Activated CD4-positive, alpha-beta memory T cell treated with anti-CD3 and anti-CD28 coated beads for 36 hours (primary cell): ENCODE measurements around the gene OAT. TPM values are rescaled to one million over a fixed set of nuclear protein-coding genes. Genes with fewer than 3 reads are reported as not detected.

Source experiments
- CTCF ChIA-PET: fragments of 350-600 bp; sonication (Branson Sonifier 250); formaldehyde crosslinking; loops from one replicate; lab custom pipeline; 2021; ENCODE audit warnings: antibody characterized with exemption, inconsistent platforms; lab: Charles Lee
- POLR2A ChIA-PET: fragments of 350-600 bp; sonication (Branson Sonifier 250); formaldehyde crosslinking; loops from one replicate; lab custom pipeline; 2021; ENCODE audit warnings: antibody characterized with exemption; lab: Charles Lee
- DNase-seq: peaks from one replicate; pipeline ENCODE4 v3.0.0-alpha.2; 2020
- H3K27ac Mint-ChIP-seq: one replicate; pipeline ENCODE4 v1.8.0; 2021; ENCODE audit warnings: mixed read lengths
- H3K27me3 Mint-ChIP-seq: one replicate; pipeline ENCODE4 v1.8.0; 2021; ENCODE audit warnings: mixed read lengths
- H3K36me3 Mint-ChIP-seq: one replicate; pipeline ENCODE4 v1.8.0; 2021; ENCODE audit warnings: mixed read lengths
- H3K4me1 Mint-ChIP-seq: one replicate; pipeline ENCODE4 v1.8.0; 2021; ENCODE audit warnings: low read depth, mixed read lengths
- H3K4me3 Mint-ChIP-seq: one replicate; pipeline ENCODE4 v1.8.0; 2021; ENCODE audit warnings: mild to moderate bottlenecking, mixed read lengths
- H3K9me3 Mint-ChIP-seq: one replicate; pipeline ENCODE4 v1.8.0; 2021; ENCODE audit warnings: mixed read lengths
- intact Hi-C: fragments of 100-400 bp; cut with micrococcal nuclease; formaldehyde crosslinking; loops from one replicate; pipeline ENCODE4 v1.15.1; 2023
- total RNA-seq, 2 experiments: library from RNA; stranded (reverse); gene quantifications; one replicate each; pipeline ENCODE4 v1.2.3, GENCODE V29; 2021

Gene OAT
- total RNA-seq, 2 experiments from 2014 or later = 34.6 to 38.1 TPM

DNA sequence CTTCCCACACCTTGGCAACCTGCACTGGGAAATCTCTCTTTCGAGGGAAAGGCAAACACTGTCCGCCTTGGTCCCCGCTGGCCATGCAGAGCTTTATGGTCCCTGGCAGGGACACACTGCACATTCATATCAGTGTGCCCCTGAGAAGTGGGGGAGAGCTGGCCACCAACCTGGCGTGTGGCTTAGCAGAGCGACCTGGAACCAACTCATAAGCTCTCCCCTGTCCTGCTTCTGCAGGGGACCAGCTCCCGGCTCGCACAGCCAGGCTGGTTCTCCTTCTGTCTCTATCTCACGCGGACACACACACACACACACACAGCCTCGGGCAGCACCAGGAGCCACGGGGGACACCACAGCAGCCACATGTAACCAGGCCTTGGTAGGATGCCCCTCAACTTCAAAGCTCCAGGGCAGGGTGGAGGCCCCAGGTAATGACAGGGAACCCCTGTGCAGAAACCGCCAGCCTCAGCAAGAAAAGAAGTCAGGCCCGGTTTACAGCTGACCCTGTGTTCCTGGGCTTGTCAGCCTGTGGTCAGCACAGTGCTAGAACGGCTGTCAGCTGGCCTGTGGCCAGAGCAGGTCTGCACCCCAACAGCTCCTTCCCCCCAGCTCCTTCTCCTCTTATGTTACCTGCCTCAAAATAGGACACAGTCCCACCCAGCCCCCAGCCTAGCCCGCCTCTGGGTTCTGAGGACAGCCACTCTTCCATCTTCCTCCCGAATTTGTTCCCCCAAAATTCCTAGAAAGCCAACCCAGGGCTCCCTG, 69.3 kb downstream of the OAT start:
- no peaks in the 10 kb centered on the region for H3K36me3 Mint-ChIP-seq
- CTCF ChIA-PET = interaction anchor here (0.8 kb wide), 1 partner anchor 40 kb away, joined by 3 read pairs; no protein-coding TSS in a partner anchor
- H3K4me3 Mint-ChIP-seq = no peak overlapping the region
- no peak for DNase-seq
- peaks cover 3% of the 10 kb centered on the region for H3K4me1 Mint-ChIP-seq
- POLR2A ChIA-PET = no interaction called here
- no peaks in the 10 kb centered on the region for H3K9me3 Mint-ChIP-seq
- H3K27ac Mint-ChIP-seq = no peak overlapping the region
- no peaks in the 10 kb centered on the region for H3K27me3 Mint-ChIP-seq
- intact Hi-C loops = no loop called here

DNA sequence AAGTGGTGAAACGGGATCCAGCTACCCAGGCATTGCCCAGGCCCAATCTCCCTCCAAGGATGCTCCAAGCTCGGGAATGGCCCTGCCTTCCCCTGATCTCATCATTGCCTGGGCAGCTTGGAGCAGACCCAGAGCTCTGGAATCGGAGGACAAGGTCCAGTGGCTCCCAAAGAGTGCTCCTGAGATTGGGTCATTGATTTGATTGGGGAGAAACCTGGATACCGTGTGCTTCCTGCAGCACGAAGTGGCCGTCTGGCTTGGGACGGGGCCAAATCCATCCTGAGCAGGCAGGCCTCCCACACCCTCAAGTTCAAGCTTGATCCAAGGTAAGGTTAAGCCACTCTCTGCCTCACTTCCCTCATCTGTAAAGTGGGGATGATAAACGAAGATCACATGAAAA, 69.9 kb downstream of the OAT start:
- Mint-ChIP-seq H3K4me3 (no peak overlapping the region), H3K4me1 (no peaks in the 10 kb centered on the region), H3K27ac (no peak overlapping the region), H3K27me3 (no peaks in the 10 kb centered on the region), H3K36me3 (no peaks in the 10 kb centered on the region), H3K9me3 (no peaks in the 10 kb centered on the region)
- CTCF ChIA-PET = interaction anchor here (0.8 kb wide), 1 partner anchor 40 kb away, joined by 3 read pairs; no protein-coding TSS in a partner anchor
- no peak for DNase-seq
- POLR2A ChIA-PET = no interaction called here
- intact Hi-C loops = no loop called here

DNA sequence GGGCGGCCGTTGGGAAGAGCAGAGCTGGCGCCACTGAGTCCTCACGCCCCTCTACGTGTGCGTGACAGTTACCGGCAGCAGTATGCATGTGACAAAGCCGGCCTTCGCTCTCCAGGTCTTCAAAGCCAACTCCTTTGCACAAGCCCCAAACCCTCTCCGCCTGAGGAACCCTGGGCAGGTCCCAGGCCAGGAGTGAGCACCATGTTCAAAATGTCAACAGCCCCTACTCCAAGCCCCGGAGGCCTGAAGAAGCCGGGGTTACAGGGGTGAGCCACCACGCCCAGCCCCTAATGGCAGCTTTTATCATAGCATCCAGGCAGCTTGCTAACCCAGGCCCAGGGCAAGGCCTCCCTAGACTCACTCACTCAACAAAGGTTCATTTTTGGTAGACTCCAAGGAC, 70.8 kb downstream of the OAT start:
- CTCF ChIA-PET = no interaction called here
- intact Hi-C loops = no loop called here
- Mint-ChIP-seq H3K27ac (no peak overlapping the region), H3K4me1 (no peaks in the 10 kb centered on the region), H3K9me3 (no peaks in the 10 kb centered on the region), H3K27me3 (no peaks in the 10 kb centered on the region), H3K4me3 (no peak overlapping the region), H3K36me3 (no peaks in the 10 kb centered on the region)
- no peak for DNase-seq
- POLR2A ChIA-PET = no interaction called here

Other genes with a start within 250 kb of the OAT start
- gene NKX1-2, start 31.1 kb upstream of the OAT start, total RNA-seq = not detected
- gene LHPP, start 42.9 kb upstream of the OAT start, total RNA-seq = 10 to 100 TPM; 10.1 to 12.3 TPM